ENCODE data around the gene DDB1.

The DDB1 gene

DNA sequence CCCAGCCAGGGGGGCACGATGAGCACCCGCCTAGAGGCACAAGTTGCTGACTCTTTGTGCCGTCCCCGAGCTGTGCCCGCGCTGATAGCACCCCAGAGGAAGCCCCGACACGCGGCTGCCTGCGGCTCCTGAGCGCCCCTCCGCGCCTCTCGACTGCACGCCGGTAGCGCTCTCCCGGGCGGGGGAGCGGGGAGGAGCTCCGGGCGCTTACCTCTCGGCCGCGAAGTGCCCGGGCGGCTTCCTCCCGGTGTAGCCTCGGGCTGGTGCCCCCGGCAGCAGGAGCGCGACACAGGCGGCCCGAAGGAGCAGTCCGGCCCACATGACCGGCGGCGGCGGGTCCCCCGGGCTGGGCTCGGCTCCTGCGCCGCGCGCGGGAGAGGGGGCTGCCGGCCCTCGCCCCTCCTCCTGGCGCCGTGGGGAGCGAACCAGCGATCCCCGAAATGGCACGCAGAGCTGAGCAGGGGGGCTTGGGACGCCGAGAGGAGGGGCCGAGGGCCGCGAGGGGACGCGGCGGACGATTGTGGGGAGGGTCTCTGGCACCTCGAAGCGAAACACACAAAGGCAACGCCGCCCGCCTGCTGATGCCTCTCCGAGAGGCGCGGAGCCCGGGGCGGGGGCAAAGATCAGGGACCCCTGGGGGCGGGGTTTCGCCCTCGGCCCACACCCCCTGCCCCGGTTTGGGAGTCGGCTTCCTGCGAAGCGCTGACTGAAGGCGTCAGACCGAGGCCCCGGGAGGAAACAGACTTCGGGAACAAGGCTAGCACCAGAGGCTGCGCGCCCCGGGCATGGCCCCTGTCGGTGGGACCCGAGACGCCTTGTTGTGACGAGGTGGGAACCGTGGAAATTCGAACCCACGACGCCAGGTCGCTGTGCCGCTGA is 37.9 kb downstream of the DDB1 start, which contains the start of gene VWCE:
Gene VWCE, minus strand, starts transcription at position 600 of the 879 bp plus-strand sequence. Its CDS starts 279 bp downstream, at position 321.
- H3K27ac ChIP-seq = peak within 1 kb of the TSS; percentile 62; the same call in 1 of the 2 replicates
- TF ChIP-seq, protein P1, sequence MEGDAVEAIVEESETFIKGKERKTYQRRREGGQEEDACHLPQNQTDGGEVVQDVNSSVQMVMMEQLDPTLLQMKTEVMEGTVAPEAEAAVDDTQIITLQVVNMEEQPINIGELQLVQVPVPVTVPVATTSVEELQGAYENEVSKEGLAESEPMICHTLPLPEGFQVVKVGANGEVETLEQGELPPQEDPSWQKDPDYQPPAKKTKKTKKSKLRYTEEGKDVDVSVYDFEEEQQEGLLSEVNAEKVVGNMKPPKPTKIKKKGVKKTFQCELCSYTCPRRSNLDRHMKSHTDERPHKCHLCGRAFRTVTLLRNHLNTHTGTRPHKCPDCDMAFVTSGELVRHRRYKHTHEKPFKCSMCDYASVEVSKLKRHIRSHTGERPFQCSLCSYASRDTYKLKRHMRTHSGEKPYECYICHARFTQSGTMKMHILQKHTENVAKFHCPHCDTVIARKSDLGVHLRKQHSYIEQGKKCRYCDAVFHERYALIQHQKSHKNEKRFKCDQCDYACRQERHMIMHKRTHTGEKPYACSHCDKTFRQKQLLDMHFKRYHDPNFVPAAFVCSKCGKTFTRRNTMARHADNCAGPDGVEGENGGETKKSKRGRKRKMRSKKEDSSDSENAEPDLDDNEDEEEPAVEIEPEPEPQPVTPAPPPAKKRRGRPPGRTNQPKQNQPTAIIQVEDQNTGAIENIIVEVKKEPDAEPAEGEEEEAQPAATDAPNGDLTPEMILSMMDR (conservative IDR thresholded peaks at IDR 0.05) = peak; percentile 26; the same call in 1 of the 2 replicates

DNA sequence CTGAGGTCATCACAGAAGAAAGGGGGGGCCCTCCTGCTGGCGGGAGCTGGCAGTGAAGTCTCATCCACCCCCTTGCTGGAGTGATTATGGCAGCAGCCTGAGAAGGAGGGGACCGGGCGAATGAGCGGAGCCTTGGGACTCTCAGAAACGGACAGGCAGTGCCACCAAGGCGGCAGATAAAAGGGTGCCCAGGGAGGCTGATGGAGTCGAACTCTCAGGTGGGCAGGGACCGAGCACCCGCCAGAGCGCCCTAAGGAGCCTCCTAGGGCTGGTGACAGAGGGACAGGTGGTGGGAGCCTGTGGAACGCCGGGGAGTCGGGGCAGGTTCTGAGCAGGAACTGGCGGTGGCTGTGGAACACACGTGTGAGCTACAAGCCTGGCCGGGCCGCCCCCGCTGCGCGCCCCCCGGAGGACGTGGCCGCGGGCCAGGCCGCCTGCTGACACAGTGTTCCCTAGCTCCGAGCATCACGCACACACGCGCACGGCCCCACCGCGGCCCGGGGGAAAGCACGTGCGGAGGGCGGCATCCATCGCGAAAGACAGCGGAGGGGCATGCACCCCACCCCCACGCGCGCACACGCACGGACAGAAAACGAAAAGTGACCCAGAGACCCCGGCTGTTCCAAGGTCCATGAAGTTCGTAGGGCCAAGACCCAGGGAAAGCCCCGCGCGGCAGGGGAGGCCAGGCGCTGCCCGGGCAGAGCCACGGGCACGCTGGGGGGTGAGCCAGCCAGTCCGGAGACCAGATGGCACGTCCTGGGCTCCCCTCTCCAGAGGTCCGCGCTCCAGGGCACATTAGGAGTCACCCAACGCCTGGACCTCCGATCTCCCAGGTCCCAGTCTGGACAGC is 38.8 kb downstream of the DDB1 start:
- TF ChIP-seq, protein P1 (conservative IDR thresholded peaks at IDR 0.05) = no peak
- peak overlapping the region; percentile 62; the same call in 1 of the 2 replicates for H3K27ac ChIP-seq

DNA sequence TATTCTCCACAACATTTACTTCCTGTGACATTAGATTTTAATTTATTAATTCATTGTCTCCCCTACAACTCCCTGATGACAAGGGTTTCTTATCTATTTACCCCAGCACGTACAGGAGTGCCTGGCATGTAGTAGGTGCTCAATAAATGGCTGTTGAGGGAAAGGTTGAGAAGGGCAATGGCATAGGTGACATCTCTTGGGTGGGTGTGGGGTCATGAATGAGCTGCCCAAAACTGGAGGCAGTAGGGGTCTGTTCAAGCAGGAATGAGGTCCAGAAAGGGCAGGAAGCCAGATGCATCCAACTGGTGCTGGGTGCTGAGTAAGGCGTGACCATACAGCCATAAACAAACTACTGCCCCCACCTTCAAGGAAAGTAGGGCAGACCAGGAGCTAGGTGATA is 40.5 kb downstream of the DDB1 start:
- TF ChIP-seq, protein P1 (conservative IDR thresholded peaks at IDR 0.05) = no peak
- no peak overlapping the region for H3K27ac ChIP-seq

DNA sequence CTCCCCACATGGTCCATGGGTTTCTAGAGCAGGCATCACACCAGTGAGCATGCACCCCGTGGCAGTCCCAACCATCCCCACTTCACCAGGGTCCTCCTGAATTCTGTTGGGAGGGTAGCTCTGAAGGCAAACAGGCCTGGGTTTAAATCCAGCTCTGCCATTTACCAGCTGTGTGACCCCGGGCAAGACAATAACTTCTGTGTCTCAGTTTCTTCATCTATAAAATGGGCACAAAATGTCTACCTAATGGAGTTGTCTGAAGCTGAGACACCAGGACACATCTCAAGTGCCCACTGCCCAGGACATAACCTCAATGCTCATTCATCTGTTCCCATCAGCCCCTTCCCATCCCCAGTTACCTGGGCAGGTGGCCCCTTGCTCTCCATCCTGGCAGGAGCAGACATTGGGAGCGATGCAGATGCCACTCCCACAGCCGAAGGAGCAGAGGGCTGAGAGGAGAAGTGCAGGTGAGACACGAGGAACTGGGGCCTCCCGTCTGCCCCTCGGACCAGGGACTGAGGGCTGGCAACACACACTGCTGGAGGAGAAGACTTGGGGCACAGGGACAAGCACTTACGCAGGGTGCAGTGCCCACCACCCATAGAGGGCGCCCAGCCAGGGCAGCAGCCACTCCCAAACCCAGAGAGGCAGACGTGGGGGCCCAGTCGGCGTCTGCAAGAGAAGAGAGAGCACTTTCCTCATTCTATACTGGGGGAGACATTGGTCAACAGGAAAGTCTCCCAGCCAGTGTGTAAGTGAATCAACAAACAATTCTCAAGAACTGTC is 41.8 kb downstream of the DDB1 start:
- H3K27ac ChIP-seq = no peak overlapping the region
- TF ChIP-seq, protein P1 (conservative IDR thresholded peaks at IDR 0.05) = peak; percentile 11; the same call in 1 of the 2 replicates

DNA sequence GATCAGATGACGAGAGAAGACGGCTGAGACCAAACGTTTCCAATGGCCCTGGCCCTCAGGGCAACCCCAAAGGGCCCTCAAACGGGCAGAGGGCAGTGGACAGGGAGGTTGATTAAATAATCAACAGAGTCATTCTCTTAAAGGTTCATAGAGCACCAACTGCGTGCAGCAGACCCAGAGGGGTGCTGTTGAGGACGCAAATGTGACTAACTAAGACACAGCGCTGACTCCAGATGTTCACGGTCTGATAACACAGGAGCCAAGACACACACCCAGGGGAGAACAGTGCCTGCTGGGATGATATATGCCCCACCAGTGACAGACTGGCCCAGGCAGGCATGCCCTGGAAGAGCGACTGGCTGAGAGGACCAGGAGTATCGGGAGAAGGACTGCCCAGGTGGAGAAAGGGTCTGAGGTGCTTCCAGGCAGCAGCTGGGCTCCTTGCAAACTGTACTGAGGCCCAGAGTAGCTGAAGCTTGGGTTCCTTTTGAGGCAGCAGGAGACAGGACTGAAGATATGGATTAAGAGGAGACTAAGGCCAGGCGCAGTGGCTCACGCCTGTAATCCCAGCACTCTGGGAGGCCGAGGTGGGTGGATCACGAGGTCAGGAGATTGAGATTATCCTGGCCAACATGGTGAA is 45.4 kb downstream of the DDB1 start:
- TF ChIP-seq, protein P1 (conservative IDR thresholded peaks at IDR 0.05) = no peak
- no peak overlapping the region for H3K27ac ChIP-seq

DNA sequence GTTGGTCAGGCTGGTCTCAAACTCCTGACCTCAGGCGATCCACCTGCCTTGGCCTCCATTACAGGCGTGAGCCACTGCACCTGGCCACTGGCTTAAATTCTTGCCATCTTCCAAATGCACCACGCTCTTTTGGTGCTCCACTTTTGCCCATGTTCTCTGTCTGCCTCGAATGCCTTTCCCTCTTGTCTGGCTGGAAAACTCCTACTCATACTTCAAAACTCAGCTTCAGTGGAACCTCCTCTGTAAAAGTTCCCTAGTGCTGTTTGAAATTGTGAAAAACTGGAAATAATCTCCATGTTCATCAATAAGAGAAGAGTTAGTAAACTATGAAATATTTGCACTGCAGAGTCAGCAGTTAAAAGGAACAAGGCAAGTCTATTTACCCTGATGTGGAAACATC is 49.3 kb downstream of the DDB1 start:
- TF ChIP-seq, protein P1 (conservative IDR thresholded peaks at IDR 0.05) = no peak
- H3K27ac ChIP-seq = no peak overlapping the region
